HEK293 (cell line): ENCODE results near the gene STARD13.
"Not testable (repeated sequence)": the region's sequence is repeated elsewhere in the genome, so short reads cannot be mapped to it uniquely, and the experiment has no call there.

Experiments used
- CTCF ChIA-PET: fragments of 350-600 bp; formaldehyde crosslinking; extraction: SDS; loops from one replicate; lab custom pipeline; 2021; ENCODE audit warnings: antibody characterized with exemption; lab: Yijun Ruan, JAX
- POLR2A ChIA-PET: fragments of 300-600 bp; formaldehyde crosslinking; extraction: SDS; loops from one replicate; lab custom pipeline; 2020; ENCODE audit warnings: antibody characterized with exemption, inconsistent platforms; lab: Yijun Ruan, JAX
- H3K27ac ChIP-seq: fragments of 200-500 bp; sonication (Bioruptor generic); 2 replicates; pipeline ENCODE4 v1.5.1; 2014; ENCODE audit warnings: low read depth, low read length, control low read depth, inconsistent platforms; ENCODE audit errors: extremely low read depth
- H3K36me3 ChIP-seq, 2 experiments: fragments of 200-500 bp in 1 of 2; sonication (Bioruptor generic) in 1 of 2; 1 replicate in 1 of 2; 2 replicates in 1 of 2; pipeline ENCODE4 v1.5.1; 2014 to 2017; ENCODE audit warnings: inconsistent platforms in 2 of 2, low read length in 2 of 2; ENCODE audit not compliant: control insufficient read depth in 2 of 2, insufficient read depth in 1 of 2
- H3K4me1 ChIP-seq: fragments of 200-500 bp; sonication (Bioruptor generic); 2 replicates; pipeline ENCODE4 v1.5.1; 2014; ENCODE audit warnings: mild to moderate bottlenecking, low read length, inconsistent platforms; ENCODE audit not compliant: control insufficient read depth, insufficient read depth
- H3K4me3 ChIP-seq: 2 replicates; pipeline ENCODE4 v1.5.1; 2011; ENCODE audit warnings: low read depth, mild to moderate bottlenecking, control low read depth, low read length, moderate library complexity
- H3K9me3 ChIP-seq: fragments of 200-500 bp; sonication (Bioruptor generic); 2 replicates; pipeline ENCODE4 v1.5.1; 2014; ENCODE audit warnings: low read depth, low read length, inconsistent platforms; ENCODE audit not compliant: control insufficient read depth, insufficient read depth
- AEBP2 ChIP-seq: fragments of 450-650 bp; formaldehyde crosslinking; IDR thresholded peaks from 2 replicates; pipeline ENCODE4 v1.5.1; 2016; ENCODE audit warnings: missing biosample characterization, missing genetic modification characterization, borderline replicate concordance
- HOXC10 ChIP-seq: sonication (generic); formaldehyde crosslinking; IDR thresholded peaks from 2 replicates; pipeline ENCODE4 v1.8.1; 2023; ENCODE audit warnings: mild to moderate bottlenecking, missing genetic modification reagents
- KLF17 ChIP-seq: fragments of 450-650 bp; formaldehyde crosslinking; IDR thresholded peaks from 2 replicates; pipeline ENCODE4 v1.5.1; 2016; ENCODE audit warnings: missing biosample characterization, missing genetic modification characterization
- KLF9 ChIP-seq: fragments of 450-650 bp; formaldehyde crosslinking; IDR thresholded peaks from 2 replicates; pipeline ENCODE4 v1.5.1; 2016; ENCODE audit warnings: missing biosample characterization, missing genetic modification characterization, low read depth
- PATZ1 ChIP-seq: fragments of 450-650 bp; formaldehyde crosslinking; IDR thresholded peaks from 2 replicates; pipeline ENCODE4 v1.5.1; 2016; ENCODE audit warnings: missing biosample characterization, missing genetic modification characterization
- SP7 ChIP-seq: fragments of 450-650 bp; formaldehyde crosslinking; IDR thresholded peaks from 2 replicates; pipeline ENCODE4 v1.5.1; 2016; ENCODE audit warnings: missing biosample characterization, missing genetic modification characterization
- ZFP37 ChIP-seq: fragments of 450-650 bp; formaldehyde crosslinking; IDR thresholded peaks from 2 replicates; pipeline ENCODE4 v1.5.1; 2016; ENCODE audit warnings: missing biosample characterization, missing genetic modification characterization
- ZNF184 ChIP-seq: fragments of 450-650 bp; IDR thresholded peaks from 2 replicates; pipeline ENCODE4 v1.5.1; 2018; ENCODE audit warnings: missing biosample characterization, mild to moderate bottlenecking, missing genetic modification characterization
- ZNF19 ChIP-seq: fragments of 450-650 bp; formaldehyde crosslinking; IDR thresholded peaks from 2 replicates; pipeline ENCODE4; 2016; ENCODE audit warnings: missing biosample characterization, missing genetic modification characterization, low read depth
- ZNF292 ChIP-seq: fragments of 450-650 bp; formaldehyde crosslinking; IDR thresholded peaks from 2 replicates; pipeline ENCODE4 v1.5.1; 2016; ENCODE audit warnings: low read depth, missing biosample characterization, missing genetic modification characterization, borderline replicate concordance
- ZNF350 ChIP-seq: fragments of 450-650 bp; formaldehyde crosslinking; IDR thresholded peaks from 2 replicates; pipeline ENCODE4 v1.5.0; 2017; ENCODE audit warnings: missing biosample characterization, mild to moderate bottlenecking, missing genetic modification characterization
- ZNF362 ChIP-seq: fragments of 450-650 bp; formaldehyde crosslinking; IDR thresholded peaks from 2 replicates; pipeline ENCODE4 v1.5.1; 2016; ENCODE audit warnings: missing biosample characterization, missing genetic modification characterization
- ZNF501 ChIP-seq: fragments of 450-650 bp; formaldehyde crosslinking; IDR thresholded peaks from 2 replicates; pipeline ENCODE4 v1.5.1; 2016; ENCODE audit warnings: missing biosample characterization, missing genetic modification characterization
- ZNF549 ChIP-seq: fragments of 450-650 bp; IDR thresholded peaks from 2 replicates; pipeline ENCODE4 v1.5.1; 2018; ENCODE audit warnings: missing biosample characterization, missing genetic modification characterization, mild to moderate bottlenecking, inconsistent platforms, moderate library complexity
- TF ChIP-seq, protein P1 (sequence below): fragments of 450-650 bp; formaldehyde crosslinking; IDR thresholded peaks from 2 replicates; pipeline ENCODE4 v1.5.1; 2017; ENCODE audit warnings: missing biosample characterization, missing genetic modification characterization

The STARD13 gene

GRCh38 chr13:33242984-33243617 is 42.5 kb downstream of the STARD13 start:
- no peak overlapping the region for H3K27ac ChIP-seq
- H3K4me1 ChIP-seq, result no peaks in the 10 kb centered on the region
- H3K9me3 ChIP-seq, result no peaks in the 10 kb centered on the region
- POLR2A ChIA-PET, result no interaction called here
- CTCF ChIA-PET, result interaction anchor here (0.7 kb wide), 1 partner anchor 196 kb away, joined by 5 read pairs; no protein-coding TSS in a partner anchor
- no peak for TF ChIP-seq ZNF184 (tag by site-specific recombination)
- no peak for TF ChIP-seq ZFP37
- no peak for TF ChIP-seq ZNF350
- no peak for TF ChIP-seq ZNF362 (tag by site-specific recombination)
- TF ChIP-seq ZNF501 (tag by site-specific recombination), result no peak
- no peak for TF ChIP-seq PATZ1 (tag by site-specific recombination)
- TF ChIP-seq KLF17 (tag by site-specific recombination), result no peak
- TF ChIP-seq, protein P1, sequence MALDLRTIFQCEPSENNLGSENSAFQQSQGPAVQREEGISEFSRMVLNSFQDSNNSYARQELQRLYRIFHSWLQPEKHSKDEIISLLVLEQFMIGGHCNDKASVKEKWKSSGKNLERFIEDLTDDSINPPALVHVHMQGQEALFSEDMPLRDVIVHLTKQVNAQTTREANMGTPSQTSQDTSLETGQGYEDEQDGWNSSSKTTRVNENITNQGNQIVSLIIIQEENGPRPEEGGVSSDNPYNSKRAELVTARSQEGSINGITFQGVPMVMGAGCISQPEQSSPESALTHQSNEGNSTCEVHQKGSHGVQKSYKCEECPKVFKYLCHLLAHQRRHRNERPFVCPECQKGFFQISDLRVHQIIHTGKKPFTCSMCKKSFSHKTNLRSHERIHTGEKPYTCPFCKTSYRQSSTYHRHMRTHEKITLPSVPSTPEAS (tag by site-specific recombination), result no peak
- no peak for TF ChIP-seq ZNF292 (tag by site-specific recombination)
- no peak for TF ChIP-seq KLF9
- no peak for TF ChIP-seq HOXC10
- H3K4me3 ChIP-seq, result no peak overlapping the region
- no peaks in the 10 kb centered on the region for H3K36me3 ChIP-seq

DNA sequence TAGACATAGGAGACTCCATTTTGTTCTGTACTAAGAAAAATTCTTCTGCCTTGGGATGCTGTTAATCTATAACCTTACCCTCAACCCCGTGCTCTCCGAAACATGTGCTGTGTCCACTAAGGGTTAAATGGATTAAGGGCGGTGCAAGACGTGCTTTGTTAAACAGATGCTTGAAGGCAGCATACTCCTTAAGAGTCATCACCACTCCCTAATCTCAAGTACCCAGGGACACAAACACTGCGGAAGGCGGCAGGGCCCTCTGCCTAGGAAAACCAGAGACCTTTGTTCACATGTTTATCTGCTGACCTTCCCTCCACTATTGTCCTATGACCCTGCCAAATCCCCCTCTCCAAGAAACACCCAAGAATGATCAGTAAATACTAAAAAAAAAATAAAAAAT is 43.2 kb downstream of the STARD13 start:
- H3K9me3 ChIP-seq, H3K4me1 ChIP-seq, H3K4me3 ChIP-seq, POLR2A ChIA-PET, CTCF ChIA-PET, H3K36me3 ChIP-seq, H3K27ac ChIP-seq: not testable (repeated sequence)

DNA sequence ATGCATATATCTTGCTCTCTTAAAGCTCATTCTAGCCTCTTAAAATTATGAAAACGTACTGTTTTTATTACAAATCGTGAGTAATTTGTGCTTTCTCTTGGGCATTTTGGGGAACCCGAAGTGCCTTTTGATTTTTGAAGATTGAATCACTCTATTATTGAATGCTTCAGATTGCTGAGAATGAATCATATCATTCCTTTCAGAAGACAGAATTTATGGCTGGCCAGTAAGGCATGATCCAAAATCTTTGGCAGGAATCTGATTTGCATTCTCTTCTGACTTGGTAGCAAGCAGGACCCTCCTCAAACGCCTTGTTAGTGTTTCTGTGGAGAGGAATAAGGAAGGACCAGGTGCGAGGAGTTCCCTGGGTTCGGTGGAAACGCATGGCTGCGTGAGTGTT is 49.5 kb downstream of the STARD13 start:
- no peak for TF ChIP-seq AEBP2
- no peak for TF ChIP-seq ZNF549 (tag by site-specific recombination)
- no peak for TF ChIP-seq SP7 (tag by site-specific recombination)
- no peak for TF ChIP-seq ZNF19 (tag by site-specific recombination)
- Histone ChIP-seq H3K9me3 (no peaks in the 10 kb centered on the region), H3K36me3 (no peaks in the 10 kb centered on the region), H3K4me3 (no peak overlapping the region), H3K4me1 (no peaks in the 10 kb centered on the region), H3K27ac (no peak overlapping the region)
- POLR2A ChIA-PET, result no interaction called here
- CTCF ChIA-PET, result no interaction called here
